ENCODE measurements around the gene ATP10D. TPM values are rescaled to one million over a fixed set of nuclear protein-coding genes. Genes with fewer than 3 reads are reported as not detected.
A peak's percentile ranks its signal among the peaks of the same experiment; 100 is the strongest.

ATP10D gene
- 3.8 and 3.9 TPM in 2 replicates for total RNA-seq (2021)
- long read RNA-seq, partial matches to known transcripts = 4 of 6 reads
- long read RNA-seq, other reads (novel, unspliced or antisense) = 2 of 6 reads

DNA sequence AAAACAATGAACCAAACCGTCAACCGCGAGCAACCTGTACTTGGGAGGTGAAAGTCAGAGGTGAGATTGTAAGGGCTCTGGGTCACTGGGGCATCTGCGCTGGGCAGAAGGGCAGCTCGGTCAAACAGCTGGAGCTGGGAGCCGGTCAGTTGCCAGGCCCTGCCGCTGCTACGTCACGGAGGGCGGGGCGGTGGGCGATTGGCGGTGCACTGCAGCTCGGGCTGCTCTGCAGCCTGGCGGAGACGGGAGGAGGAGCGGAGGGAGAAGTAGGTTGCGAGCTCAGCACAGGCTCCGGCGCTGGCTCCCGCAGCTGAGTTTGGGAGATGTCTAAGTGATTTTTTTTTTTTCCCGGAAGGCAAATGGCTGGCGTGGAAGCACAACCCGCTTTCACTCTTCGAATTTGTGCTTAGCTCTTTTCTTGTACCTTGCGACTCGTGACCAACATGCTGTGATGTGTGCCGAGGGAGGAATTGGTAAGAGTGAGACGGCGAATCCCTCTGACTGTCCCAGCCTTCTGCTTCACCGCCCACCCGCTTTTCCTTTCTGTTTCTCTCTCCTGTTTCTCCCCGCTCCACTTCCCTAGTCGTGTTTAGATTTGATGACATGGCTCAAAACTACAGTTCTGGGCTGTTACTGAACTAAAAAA, at the start of gene ATP10D:
TSS of gene ATP10D (plus strand) at position 229 of the 646 bp plus-strand sequence. CDS start 27,266 bp downstream, outside the sequence.
- H3K27me3 Mint-ChIP-seq (ENCODE audit: low read depth) = peaks cover 12% of the 10 kb centered on the region
- Histone ChIP-seq H4K20me1 (ENCODE audit: control insufficient read depth, insufficient read depth, insufficient read length) (no peaks in the 10 kb centered on the region), H4K8ac (replicated peaks; ENCODE audit: insufficient read length, low read depth, low read length) (no peak within 1 kb of the TSS), H3K79me2 (ENCODE audit: insufficient read depth, low read length) (no peaks in the 10 kb centered on the region), H3K23me2 (ENCODE audit: insufficient read length, low read depth, low read length, poor library complexity, severe bottlenecking) (peaks cover 7% of the 10 kb centered on the region), H3K23ac (ENCODE audit: insufficient read length, low read depth, low read length) (no peak within 1 kb of the TSS), H3K18ac (ENCODE audit: insufficient read length, low read depth, low read length) (no peak within 1 kb of the TSS), H2AK5ac (ENCODE audit: insufficient read length, low read length) (no peak within 1 kb of the TSS), H2BK12ac (ENCODE audit: insufficient read length, low read depth, low read length) (no peak within 1 kb of the TSS), H4K91ac (ENCODE audit: insufficient read length, low read depth, low read length) (no peak within 1 kb of the TSS), H3K4ac (ENCODE audit: low read depth, low read length) (no peak within 1 kb of the TSS), H3K79me1 (ENCODE audit: insufficient read depth, low read depth, low read length, poor library complexity, severe bottlenecking) (no peaks in the 10 kb centered on the region), H2BK20ac (ENCODE audit: low read depth, low read length, poor library complexity, severe bottlenecking) (no peak within 1 kb of the TSS), H3K14ac (ENCODE audit: insufficient read depth, low read length) (0 out of 2 replicates have a peak within 1 kb of the TSS, but pooled peaks have one; percentile 59), H2BK15ac (ENCODE audit: low read depth, low read length) (no peak within 1 kb of the TSS), H3K9me3 (ENCODE audit: control insufficient read depth, low read depth, low read length) (no peaks in the 10 kb centered on the region), H3K27ac (ENCODE audit: insufficient read length, low read depth, low read length) (no peak within 1 kb of the TSS), H3K4me2 (ENCODE audit: insufficient read depth, insufficient read length, low read length) (peak within 1 kb of the TSS; percentile 72), H3K9ac (ENCODE audit: extremely low read depth, insufficient read length, low read length) (peak within 1 kb of the TSS; percentile 75), H4K5ac (ENCODE audit: insufficient read length, low read depth, low read length) (no peak within 1 kb of the TSS), H2BK120ac (ENCODE audit: low read depth, low read length, poor library complexity, severe bottlenecking) (no peak within 1 kb of the TSS), H3T11ph (ENCODE audit: low read length) (no peak within 1 kb of the TSS), H3K4me1 (ENCODE audit: insufficient read depth, low read length) (no peaks in the 10 kb centered on the region), H2BK5ac (ENCODE audit: insufficient read length, low read length) (no peak within 1 kb of the TSS), H3K27me3 (ENCODE audit: insufficient read depth, low read length) (no peaks in the 10 kb centered on the region; the same call in 1 of the 2 replicates), H3K56ac (ENCODE audit: insufficient read length, low read depth, low read length) (no peak within 1 kb of the TSS), H2AFZ (ENCODE audit: low read length) (peak within 1 kb of the TSS; percentile 65)
- H3K36me3 Mint-ChIP-seq (ENCODE audit: insufficient read depth in 1 of 3, low read depth in 3 of 3) = no peaks in the 10 kb centered on the region
- peak; percentile 96 for DNase-seq
- no CpG with 5 or more reads among the region's 34 CpGs for WGBS (ENCODE audit: extremely low coverage, insufficient read length, low lambda C conversion rate)
- peak within 1 kb of the TSS; percentile 66 to 93 (median 91); a peak in 5 of 7 replicates for H3K27ac Mint-ChIP-seq
- peaks cover 8 to 16% of the 10 kb centered on the region in 2 experiments for H3K4me1 Mint-ChIP-seq
- peaks cover 0 to 6% of the 10 kb centered on the region in 2 experiments; a peak in 2 of 5 replicates for H3K9me3 Mint-ChIP-seq
- H3K4me3 Mint-ChIP-seq = peak within 1 kb of the TSS; percentile 91 to 92
- TF ChIP-seq, protein P1, sequence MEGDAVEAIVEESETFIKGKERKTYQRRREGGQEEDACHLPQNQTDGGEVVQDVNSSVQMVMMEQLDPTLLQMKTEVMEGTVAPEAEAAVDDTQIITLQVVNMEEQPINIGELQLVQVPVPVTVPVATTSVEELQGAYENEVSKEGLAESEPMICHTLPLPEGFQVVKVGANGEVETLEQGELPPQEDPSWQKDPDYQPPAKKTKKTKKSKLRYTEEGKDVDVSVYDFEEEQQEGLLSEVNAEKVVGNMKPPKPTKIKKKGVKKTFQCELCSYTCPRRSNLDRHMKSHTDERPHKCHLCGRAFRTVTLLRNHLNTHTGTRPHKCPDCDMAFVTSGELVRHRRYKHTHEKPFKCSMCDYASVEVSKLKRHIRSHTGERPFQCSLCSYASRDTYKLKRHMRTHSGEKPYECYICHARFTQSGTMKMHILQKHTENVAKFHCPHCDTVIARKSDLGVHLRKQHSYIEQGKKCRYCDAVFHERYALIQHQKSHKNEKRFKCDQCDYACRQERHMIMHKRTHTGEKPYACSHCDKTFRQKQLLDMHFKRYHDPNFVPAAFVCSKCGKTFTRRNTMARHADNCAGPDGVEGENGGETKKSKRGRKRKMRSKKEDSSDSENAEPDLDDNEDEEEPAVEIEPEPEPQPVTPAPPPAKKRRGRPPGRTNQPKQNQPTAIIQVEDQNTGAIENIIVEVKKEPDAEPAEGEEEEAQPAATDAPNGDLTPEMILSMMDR (conservative IDR thresholded peaks at IDR 0.05) = no peak
